ENCODE measurements around the gene TMX1.

The TMX1 gene

DNA sequence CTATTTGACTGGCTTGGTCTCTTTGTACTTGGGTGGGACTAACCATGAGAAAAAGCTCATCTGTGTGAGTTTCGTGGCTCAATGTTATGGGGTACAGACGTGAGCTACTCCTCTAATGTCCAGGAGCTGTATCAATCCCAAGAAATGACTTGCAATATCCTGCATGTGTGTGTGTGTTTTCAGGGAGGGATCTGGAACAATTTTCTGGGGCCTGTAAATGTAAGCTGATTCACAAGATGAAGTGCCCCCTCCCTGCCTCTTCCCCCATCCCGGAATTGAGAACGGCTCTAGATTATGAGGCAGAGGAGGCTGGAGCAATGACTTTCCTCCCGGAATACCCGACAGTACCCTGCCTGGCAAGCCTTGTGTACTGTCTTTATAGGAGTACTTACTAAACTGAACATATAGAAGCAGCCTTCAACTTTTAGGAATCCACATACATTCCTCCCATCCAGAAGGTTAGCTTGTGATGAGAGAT is 53.9 kb downstream of the TMX1 start:
- Histone ChIP-seq H4K20me1 (ENCODE audit: insufficient read depth, low read length, poor library complexity, severe bottlenecking) (no peaks in the 10 kb centered on the region), H3K79me2 (ENCODE audit: insufficient read depth, low read length) (no peaks in the 10 kb centered on the region), H3K27me3 (ENCODE audit: insufficient read depth, low read length, poor library complexity, severe bottlenecking) (no peaks in the 10 kb centered on the region), H3K36me3 (ENCODE audit: insufficient read depth, low read length) (no peaks in the 10 kb centered on the region), H3K9me2 (replicated peaks; ENCODE audit: low read depth, low read length) (no peaks in the 10 kb centered on the region), H3K4me3 (ENCODE audit: low read length, poor library complexity, severe bottlenecking) (no peak overlapping the region), H3K9ac (ENCODE audit: low read depth, low read length, poor library complexity, severe bottlenecking) (no peak overlapping the region), H3K9me3 (ENCODE audit: insufficient read depth, low read depth, low read length) (no peaks in the 10 kb centered on the region), H3K4me1 (ENCODE audit: insufficient read depth, low read length, poor library complexity, severe bottlenecking) (peaks cover 3% of the 10 kb centered on the region), H3K4me2 (ENCODE audit: low read depth, low read length, poor library complexity, severe bottlenecking) (no peak overlapping the region), H3F3A (ENCODE audit: low read depth) (no peaks in the 10 kb centered on the region), H2AFZ (ENCODE audit: low read length) (no peak overlapping the region)
- TF ChIP-seq EZH2phosphoT487 (IDR thresholded peaks at IDR 0.05; ENCODE audit: borderline replicate concordance), result no peak
- TF ChIP-seq, protein P1, sequence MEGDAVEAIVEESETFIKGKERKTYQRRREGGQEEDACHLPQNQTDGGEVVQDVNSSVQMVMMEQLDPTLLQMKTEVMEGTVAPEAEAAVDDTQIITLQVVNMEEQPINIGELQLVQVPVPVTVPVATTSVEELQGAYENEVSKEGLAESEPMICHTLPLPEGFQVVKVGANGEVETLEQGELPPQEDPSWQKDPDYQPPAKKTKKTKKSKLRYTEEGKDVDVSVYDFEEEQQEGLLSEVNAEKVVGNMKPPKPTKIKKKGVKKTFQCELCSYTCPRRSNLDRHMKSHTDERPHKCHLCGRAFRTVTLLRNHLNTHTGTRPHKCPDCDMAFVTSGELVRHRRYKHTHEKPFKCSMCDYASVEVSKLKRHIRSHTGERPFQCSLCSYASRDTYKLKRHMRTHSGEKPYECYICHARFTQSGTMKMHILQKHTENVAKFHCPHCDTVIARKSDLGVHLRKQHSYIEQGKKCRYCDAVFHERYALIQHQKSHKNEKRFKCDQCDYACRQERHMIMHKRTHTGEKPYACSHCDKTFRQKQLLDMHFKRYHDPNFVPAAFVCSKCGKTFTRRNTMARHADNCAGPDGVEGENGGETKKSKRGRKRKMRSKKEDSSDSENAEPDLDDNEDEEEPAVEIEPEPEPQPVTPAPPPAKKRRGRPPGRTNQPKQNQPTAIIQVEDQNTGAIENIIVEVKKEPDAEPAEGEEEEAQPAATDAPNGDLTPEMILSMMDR (conservative IDR thresholded peaks at IDR 0.05; ENCODE audit: low read length), result no peak

DNA sequence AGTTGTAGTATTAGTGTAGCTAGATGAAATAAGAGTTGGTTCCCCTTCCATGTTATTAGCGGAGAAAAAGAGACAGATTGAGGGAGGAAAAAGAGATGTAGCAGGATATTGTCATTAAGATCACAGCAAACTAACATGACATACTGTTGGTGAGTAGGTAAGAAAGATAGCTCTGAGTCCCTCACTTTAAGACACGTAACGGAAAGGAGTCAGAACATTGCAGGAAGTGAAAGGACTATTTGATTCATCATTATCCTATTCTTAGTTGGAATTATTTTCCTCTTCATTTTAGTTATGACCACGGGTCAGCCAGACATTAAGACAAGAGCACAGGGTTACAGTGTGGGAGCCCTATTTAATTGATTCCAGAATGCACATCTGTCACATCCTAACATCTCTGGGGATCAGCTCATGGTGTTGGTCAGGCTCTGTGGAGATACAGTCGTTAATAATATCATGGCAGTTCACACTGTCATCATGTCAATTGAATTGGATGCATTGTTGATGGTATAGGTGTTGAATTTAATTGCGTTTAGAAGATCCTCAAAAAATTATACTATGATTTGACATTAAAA is 55.0 kb downstream of the TMX1 start:
- Histone ChIP-seq H3K4me2 (ENCODE audit: low read depth, low read length, poor library complexity, severe bottlenecking) (no peak overlapping the region), H3K79me2 (ENCODE audit: insufficient read depth, low read length) (no peaks in the 10 kb centered on the region), H2AFZ (ENCODE audit: low read length) (no peak overlapping the region), H3K9me3 (ENCODE audit: insufficient read depth, low read depth, low read length) (no peaks in the 10 kb centered on the region), H4K20me1 (ENCODE audit: insufficient read depth, low read length, poor library complexity, severe bottlenecking) (no peaks in the 10 kb centered on the region), H3K4me3 (ENCODE audit: low read length, poor library complexity, severe bottlenecking) (no peak overlapping the region), H3K9ac (ENCODE audit: low read depth, low read length, poor library complexity, severe bottlenecking) (no peak overlapping the region), H3K36me3 (ENCODE audit: insufficient read depth, low read length) (no peaks in the 10 kb centered on the region), H3K27me3 (ENCODE audit: insufficient read depth, low read length, poor library complexity, severe bottlenecking) (no peaks in the 10 kb centered on the region), H3K9me2 (replicated peaks; ENCODE audit: low read depth, low read length) (no peaks in the 10 kb centered on the region), H3K4me1 (ENCODE audit: insufficient read depth, low read length, poor library complexity, severe bottlenecking) (peaks cover 3% of the 10 kb centered on the region), H3F3A (ENCODE audit: low read depth) (no peaks in the 10 kb centered on the region)
- no peak for TF ChIP-seq EZH2phosphoT487 (IDR thresholded peaks at IDR 0.05; ENCODE audit: borderline replicate concordance)
- TF ChIP-seq, protein P1 (conservative IDR thresholded peaks at IDR 0.05; ENCODE audit: low read length), result no peak

DNA sequence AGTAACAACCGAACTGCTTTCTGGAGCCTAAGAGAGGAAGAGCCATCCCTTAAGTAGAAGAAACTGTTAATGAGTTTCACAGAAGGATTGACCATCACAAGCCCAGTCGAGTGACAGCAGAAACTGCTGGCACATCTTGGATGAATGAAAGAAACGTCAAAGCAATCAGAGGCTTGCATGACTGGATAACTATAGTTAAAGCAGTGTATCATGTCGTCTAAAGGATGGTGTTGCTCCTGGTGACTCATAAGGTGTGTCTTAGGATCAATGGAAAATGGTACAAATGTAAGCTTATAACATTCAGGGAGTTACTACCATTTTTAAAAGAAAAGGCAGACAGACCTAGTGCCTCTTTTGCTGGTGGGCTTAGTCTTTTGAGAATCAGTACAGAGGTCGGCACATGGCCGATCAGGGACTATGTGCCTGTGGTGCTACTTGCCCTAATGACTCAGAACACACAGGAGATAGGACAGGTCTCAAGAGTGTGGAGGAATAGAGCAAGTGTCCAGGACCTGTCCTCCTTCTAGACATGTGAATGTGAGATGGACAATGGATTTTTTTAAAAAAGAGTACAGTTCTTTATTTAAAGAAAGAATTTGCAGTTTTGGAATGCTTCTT is 55.7 kb downstream of the TMX1 start:
- Histone ChIP-seq H4K20me1 (ENCODE audit: insufficient read depth, low read length, poor library complexity, severe bottlenecking) (no peaks in the 10 kb centered on the region), H3K9me3 (ENCODE audit: insufficient read depth, low read depth, low read length) (no peaks in the 10 kb centered on the region), H3F3A (ENCODE audit: low read depth) (no peaks in the 10 kb centered on the region), H3K79me2 (ENCODE audit: insufficient read depth, low read length) (no peaks in the 10 kb centered on the region), H3K27me3 (ENCODE audit: insufficient read depth, low read length, poor library complexity, severe bottlenecking) (no peaks in the 10 kb centered on the region), H3K9me2 (replicated peaks; ENCODE audit: low read depth, low read length) (no peaks in the 10 kb centered on the region), H3K4me1 (ENCODE audit: insufficient read depth, low read length, poor library complexity, severe bottlenecking) (peaks cover 3% of the 10 kb centered on the region), H2AFZ (ENCODE audit: low read length) (no peak overlapping the region), H3K9ac (ENCODE audit: low read depth, low read length, poor library complexity, severe bottlenecking) (no peak overlapping the region), H3K4me3 (ENCODE audit: low read length, poor library complexity, severe bottlenecking) (no peak overlapping the region), H3K36me3 (ENCODE audit: insufficient read depth, low read length) (no peaks in the 10 kb centered on the region), H3K4me2 (ENCODE audit: low read depth, low read length, poor library complexity, severe bottlenecking) (no peak overlapping the region)
- TF ChIP-seq EZH2phosphoT487 (IDR thresholded peaks at IDR 0.05; ENCODE audit: borderline replicate concordance), result no peak
- TF ChIP-seq, protein P1 (conservative IDR thresholded peaks at IDR 0.05; ENCODE audit: low read length), result no peak
